Stimulated activated CD8-positive, alpha-beta memory T cell treated with anti-CD3 and anti-CD28 coated beads, Interleukin-15, amount 100 ng/mL, for 48 hours (primary cell): ENCODE results near the gene CNNM2.
"Not testable (repeated sequence)": the region's sequence is repeated elsewhere in the genome, so short reads cannot be mapped to it uniquely, and the experiment has no call there.

Source experiments
- DNase-seq, 2 donors: peaks; one replicate each; pipeline ENCODE4 v3.0.0-alpha.2; 2020; ENCODE audit warnings: low read depth in 2 of 2

Gene CNNM2

DNA sequence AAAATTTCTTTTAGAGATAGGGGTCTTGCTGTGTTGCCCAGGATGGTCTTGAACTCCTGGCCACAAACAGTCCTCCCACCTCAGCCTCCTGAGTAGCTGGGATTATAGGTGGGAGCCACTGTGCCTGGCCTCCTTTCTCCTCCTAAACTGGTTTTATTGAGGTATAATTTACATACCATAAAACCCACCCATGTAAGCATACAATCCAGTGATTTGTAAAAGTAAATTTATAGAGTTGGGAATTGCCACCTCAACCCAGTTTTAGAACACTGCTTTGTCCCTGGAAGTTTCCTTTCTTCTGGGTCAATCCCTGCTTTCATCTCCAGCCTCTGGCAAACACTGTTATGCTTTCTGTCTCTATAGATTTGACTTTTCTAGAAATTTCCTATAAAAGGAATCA, 49.0 kb downstream of the CNNM2 start:
- DNase-seq, result no peak

DNA sequence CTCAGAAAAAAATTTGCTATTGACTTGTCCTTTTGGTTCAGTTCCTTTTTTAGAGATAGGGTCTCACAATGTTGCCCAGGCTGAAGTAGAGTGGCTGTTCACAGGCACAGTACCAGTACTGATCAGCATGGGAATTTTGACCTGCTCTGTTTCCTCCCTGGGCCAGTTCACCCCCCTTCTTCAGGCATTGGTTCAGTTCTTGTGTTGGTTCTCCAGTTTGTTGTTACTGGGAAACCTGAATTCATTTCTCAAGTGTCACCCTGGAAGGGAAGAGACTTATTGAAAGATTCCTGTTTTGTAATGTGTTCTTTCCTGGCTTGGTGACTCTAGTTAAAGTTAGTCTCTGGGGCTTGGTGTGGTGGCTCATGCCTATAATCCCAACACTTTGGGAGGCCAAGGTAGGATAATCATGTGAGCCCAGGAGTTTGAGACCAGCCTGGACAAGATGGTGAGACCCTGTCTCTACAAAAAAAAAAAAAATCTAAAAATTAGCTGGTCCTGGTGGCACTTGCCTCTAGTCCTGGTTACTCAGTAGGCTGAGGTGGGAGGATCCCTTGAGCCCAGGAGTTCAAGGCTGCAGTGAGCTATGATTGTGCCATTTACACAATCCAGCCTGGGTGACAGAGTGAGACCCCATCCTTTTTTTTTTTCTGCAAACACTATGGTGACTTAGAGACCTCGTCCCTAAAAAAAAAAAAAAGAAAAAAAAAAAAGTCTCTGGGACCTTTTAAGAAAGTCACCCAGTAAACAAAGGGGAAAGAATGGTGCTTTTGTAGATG, 52.7 kb downstream of the CNNM2 start:
- no peak for DNase-seq

DNA sequence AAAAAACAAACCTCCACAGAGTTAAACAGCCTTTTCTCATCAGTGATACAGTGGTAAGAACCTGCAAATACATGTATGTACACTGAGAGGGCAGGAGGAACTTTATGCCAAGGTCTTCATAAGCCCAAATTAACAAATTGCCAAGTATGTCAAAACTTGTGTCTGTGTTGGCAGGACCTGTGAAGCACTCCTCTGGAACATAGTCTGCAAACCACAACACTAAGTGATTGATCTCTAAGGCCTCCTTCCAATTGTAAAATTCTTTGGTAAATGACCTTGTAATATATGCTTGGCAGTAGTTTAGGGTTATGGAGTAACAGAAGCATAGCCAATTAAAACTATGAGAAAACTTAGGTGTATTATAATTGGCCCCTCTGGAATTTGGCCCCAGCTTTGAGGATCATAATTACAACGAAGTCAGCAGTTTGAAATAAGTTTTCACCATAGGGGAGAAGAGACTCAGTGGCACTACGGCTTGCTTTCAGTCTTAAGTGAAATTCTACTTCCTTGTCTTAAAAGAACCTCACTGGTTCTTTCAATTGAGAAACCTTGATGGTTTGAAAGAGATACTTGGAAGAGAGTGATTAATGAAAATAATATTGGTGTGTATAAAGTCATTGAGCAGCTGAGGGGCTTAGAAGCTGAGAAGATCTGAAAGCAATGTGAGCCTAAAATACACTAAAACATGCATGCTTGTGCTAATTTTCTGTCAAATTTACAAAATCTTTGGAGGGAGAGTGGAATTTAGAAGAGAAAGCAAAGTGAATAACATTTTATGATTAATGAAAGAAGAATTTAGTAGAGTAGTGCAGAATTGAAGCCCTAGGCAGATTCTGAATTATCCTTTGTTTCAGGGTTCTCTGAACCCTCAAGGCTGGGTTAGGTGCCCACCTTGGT, 57.6 kb downstream of the CNNM2 start:
- DNase-seq, result no peak

DNA sequence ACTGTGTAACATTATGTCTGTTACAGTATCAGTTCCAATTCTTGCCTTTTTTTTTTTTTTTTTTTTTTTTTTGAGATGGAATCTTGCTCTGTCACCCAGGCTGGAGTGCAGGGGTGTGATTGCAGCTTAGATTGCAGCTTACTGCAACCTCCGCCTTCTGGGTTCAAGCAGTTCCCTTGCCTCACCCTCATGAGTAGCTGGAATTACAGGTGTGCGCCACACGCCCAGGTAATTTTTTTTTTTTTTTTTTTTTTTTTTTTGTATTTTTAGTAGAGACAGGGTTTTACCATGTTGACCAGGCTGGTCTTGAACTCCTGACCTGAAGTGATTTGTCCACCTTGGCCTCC, 58.3 kb downstream of the CNNM2 start:
- not testable (repeated sequence) for DNase-seq

DNA sequence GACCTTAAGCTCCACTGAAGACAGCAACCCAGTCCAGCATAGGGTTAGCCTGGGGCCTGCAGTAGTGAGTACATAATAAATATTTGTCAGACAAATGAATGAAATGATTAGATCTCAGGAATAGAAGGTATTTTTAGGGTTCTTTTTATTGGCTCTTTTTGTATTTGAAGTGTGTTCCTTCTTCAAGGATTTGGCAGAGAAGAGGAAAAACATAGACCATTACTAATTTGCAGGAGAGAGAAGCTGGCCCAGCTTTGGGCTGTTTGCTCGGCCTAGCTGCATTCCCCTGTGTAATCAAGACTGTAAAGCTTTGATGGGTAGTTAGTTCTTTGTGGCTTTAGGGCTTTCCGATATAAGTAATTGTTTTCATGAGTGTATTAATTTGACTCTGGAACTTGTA, 64.2 kb downstream of the CNNM2 start:
- DNase-seq, result no peak

DNA sequence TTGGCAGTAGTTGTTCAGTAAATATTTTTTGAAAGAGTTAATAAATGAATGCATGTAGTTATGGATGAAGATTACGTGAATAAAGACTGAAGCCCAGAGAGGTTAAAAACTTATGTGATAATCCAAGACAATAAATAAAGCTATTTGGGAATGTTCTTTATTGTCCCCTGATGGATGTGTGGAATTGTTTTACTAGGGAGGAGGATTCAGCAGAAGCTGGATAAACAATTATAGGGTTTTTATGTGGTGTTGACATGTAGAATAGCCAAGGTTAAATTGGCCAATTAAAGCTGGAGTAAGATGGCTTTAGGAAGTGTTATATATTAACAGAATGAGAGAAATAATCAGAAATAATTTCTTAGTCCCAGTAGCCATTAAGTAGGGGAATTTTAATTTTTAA, 66.0 kb downstream of the CNNM2 start:
- DNase-seq, result no peak

DNA sequence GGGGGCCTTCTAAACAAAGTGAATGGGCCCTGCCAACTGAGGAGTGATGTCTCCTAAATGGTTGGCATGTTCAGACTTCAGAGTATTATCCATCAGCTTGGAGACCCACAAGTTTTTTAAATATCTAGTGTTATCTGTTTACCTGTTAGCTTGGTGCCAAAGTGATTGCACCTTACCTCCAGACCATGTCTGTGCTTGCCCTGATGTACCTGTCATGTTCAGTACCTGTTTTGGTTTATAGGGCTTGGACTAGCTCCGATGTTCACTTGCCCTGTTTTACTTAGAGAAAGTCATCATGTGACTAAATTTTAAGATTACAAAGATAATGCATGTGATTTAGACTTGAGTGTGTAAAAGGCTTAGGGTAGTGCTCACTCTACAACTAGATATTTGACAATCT, 67.7 kb downstream of the CNNM2 start:
- no peak for DNase-seq

DNA sequence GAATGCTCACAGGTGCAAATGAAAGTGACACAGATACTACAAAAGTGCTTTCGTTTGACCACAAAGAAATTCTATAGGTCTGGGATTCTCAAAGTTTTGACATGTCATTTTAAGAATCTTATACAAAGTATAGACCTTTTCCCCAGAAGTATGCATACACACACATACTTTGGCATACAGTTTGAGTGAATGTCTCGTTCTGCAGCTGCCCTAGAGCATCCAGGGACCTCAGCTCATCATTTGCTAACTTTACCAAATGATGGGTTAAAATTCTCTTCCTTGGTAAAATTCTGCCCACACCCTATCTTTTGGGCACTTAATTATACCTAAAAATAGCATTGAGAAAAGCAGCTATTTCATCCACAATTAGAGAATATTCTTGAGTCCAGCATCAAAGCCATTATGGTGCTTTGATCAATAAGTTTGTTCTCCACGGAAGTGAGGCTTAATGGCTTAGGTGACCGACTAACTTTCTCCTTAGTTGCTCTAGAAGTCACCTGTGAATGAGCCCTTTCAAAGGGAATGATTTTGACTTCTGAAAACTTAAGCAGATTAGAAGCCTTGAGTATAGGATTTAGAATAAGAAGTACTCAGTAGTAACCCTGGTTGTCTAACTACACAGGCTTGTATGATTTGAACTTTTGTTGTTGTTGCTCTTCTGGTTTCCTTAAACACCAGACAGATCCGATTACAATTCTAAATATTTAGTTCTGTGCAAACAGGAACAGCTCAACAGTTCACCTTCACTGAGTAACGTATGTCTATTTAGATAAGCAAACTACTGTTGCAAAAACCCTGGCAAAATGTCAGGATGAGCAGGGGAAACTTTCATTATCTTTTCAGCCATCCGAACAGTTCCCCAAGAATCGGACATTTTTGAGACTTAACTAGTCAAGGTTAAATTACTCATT, 70.6 kb downstream of the CNNM2 start:
- DNase-seq, result no peak

DNA sequence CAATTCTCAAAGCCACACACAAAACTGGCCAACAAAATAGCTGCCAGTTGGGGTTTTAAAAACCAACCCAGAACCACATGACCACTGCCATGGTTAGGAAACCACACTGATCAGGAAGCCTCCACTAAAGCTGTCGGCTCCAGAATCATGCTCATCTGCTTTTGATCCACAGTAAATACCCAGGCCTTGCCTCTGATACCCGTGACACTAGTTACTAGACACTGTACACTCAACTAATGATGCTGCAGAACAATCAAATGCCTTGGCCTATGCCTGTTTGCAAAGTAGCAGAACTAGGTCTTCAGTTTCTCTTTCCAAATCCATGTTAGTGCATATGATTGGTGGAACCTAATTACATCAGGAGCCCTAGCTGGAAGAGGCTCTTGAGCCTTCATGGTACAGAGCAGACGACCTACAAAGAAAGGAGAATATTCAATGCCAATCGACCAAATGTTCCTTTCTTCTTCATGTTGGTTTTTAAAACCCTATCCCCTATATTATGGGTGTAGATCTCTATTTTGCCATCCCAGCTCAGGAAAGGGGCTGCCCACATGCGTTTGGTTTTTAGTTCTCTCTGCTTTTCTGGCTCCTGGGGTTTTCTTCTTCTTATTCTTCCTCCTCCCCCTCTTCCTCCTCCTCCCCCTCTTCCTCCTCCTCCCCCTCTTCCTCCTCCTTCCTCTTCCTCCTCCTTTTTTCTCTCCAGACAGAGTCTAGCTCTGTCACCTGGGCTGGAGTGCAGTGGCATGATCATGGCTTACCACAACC, 76.6 kb downstream of the CNNM2 start:
- DNase-seq, result no peak

DNA sequence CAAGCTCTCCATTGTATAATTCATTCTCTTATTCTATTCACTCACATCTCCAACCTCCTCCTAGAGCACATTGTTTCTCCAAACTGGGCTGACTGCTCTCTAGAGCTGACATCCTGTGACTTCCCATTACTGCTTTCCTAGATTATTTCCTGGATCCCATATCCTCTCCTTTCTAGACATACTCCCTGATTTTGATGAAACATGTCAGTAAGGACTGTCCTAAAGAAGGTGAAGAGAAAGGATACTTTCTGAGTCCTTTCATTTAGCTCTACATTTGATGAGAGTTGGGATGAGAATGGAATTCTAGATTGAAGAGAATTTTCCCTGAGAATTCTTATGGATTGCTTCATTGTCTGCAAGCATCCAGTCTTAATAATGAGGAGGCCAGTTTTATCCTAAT, 78.8 kb downstream of the CNNM2 start:
- DNase-seq, result no peak

DNA sequence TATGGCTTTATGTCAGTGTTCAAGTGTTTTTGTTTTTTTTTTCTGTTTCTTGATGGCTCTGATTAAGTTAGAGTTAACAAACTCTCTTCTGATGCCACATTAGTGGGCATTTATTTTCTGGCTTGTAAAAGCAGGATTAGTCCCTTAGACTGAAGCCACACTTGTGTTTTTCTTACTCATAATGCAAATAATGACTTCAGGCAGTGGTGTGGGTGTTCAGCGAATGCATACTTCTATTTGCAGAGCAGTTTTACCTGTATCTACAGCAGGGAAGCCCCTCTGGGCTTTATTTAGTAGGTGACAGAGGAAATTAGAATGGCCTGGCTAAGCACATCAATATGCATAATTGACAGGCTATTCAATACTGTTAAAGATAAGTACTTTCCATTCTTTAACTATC, 79.9 kb downstream of the CNNM2 start:
- DNase-seq, result no peak

DNA sequence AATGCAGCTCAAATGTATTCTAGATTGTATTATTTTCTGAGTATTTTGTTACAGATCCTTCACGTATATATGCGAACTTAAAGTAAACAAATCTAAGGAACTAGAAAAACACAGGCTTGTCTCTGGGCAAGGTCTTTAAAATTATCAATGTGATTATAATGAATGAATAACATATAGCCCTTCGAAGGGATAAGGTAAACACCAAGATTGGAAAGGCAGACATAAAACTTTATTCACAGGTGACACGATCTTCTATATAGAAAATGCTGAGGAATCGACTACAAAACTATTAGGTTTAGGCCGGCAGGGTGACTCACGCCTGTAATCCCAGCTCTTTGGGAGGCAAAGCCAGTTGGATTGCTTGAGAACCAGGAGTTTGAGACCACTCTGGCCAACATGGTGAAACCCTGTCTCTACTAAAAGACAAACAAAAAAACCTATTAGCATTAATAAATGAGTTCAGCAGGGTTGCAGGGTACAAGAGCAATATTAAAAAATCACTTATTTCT, 80.4 kb downstream of the CNNM2 start:
- no peak for DNase-seq

DNA sequence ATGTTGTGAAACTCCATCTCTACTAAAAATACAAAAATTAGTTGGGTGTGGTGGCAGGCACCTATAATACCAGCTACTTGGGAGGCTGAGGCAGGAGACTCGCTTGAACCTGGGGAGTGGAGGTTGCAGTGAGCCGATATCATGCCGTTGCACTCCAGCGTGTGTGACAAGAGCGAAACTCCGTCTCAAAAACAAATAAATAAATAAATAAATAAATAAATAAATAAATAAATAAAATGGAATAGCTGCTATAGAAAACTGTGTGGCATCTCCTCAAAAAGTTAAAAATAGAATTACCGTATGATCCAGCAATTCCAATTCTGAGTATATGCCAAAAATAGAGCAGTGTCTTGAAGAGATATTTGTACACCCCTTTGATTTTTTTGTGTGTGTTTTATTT, 82.0 kb downstream of the CNNM2 start:
- DNase-seq, result not testable (repeated sequence)

DNA sequence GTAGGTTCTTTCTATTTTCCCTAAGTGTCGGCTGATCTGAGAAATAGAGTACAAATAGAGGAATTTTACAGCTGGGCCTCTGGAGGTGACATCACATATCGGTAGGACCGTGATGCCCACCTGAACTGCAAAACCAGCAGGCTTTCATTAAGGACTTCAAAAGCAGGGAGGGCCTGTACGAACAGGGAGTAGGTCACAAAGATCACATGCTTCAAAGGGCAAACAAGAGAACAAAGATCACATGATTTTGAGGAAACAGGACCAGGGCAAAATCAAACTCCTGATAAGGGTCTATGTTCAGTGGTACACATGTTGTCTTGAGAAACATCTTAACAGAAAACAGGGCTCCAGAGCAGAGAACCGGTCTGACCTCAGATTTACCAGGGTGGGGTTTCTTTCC, 88.9 kb downstream of the CNNM2 start:
- no peak for DNase-seq

DNA sequence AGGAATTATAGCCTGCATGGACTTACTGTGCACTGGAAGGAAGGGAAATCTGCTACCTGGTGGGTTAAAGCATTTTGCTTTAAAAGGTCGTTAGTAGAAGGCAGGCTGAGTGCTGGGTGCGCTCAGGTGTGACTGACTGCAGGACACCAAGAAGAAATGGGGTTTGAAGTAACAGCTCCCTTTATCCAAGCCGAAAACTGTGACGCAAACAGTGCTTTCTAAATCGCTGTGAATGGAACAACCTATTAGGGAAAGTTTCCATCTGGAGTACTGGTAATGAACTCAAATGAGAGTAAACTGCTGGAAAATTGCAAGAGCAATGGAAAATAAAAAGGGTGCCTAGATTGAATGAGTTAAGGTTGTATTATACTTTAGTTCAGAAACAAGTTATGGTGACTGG, 95.3 kb downstream of the CNNM2 start:
- DNase-seq, result no peak

DNA sequence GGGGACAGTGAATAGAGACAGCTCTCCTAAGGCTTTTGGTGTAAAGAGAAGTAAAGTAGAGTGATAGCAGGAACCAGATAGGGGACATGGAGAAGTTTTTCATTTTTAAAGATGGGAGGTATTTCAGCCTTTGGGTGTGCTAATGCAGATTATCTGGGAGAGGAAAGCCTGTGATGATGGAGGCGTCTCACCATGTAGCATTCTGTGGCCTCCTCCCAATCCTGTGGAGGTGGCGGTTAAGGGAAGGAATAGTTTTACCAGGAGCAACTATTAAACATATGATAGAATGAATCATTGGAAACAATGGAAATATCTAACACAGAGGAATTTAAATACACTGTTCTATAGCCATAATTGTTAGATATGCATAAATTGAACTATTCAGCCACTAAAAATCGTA, 101.3 kb downstream of the CNNM2 start:
- no peak for DNase-seq

DNA sequence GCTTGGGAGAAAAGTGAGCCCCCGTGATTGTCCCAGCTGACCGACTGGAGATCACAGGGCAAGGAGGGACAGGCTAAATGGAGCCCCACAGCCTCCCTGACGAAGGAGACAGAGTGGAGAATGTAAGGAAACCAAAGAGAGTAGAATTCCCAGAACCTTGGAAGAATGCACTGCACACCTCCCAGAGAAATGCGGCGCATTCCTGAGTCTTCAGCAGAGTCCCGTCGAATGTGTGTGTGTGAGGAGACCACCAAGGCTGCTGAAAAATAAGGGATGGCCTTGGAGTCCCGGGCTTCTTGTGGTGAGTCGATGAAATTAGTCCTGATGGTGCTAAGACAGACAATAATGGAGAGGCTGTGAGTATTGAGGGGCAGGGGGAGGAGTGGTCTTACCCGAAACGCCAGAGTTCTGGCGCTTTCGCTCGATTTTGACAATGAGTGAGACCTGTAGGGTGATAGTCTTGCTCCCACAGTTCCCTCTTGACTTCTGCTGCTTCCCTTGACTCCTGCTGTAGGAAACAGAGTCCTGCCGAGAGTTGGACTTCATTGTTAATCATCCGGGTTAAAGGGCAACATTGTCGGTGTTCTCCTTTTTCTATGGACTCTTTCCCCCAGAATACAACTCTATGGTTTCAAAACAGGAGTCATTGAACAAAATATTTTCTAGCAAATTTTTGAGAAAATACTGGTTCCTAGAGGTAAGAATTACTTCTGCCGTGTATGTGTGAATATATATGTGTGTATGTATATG, 103.2 kb downstream of the CNNM2 start:
- DNase-seq, result no peak

DNA sequence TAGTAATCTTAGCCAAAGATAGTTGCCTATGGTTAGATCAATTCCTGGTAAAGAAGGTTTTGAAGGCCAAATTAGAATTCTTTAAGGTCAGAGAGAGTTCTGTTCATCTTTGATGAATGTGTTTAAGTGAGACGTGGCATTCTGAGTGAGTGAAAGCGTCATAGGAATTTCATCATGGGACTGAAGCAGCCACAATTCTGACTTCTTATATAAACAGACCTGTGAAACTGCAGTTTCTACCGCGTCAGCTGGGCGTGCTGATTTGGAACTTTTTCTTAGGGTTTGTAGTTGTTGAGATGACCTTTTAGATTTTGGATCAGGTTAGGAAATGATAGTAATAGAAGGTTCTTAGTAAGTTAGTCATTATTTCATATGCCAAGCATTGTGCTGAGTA, 103.8 kb downstream of the CNNM2 start:
- no peak for DNase-seq

DNA sequence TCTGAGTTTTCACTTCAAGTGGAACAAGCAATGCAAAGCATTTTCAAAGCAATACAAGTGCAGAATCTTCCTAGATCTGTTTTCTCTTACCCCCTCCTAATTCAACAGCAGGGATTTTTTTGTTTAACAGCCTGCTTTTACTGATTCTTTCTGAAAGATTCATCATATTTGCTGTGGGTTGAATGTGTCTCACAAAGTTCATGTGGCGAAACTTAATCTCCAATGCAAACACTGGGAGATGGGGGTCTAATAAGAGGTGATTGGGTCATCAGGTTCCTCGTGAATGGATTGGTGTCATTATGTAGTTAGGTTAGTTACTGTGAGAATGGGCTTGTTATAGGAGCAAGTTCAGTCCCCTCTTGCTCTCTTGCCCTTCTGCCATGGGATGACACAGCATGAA, 107.6 kb downstream of the CNNM2 start:
- DNase-seq, result no peak

DNA sequence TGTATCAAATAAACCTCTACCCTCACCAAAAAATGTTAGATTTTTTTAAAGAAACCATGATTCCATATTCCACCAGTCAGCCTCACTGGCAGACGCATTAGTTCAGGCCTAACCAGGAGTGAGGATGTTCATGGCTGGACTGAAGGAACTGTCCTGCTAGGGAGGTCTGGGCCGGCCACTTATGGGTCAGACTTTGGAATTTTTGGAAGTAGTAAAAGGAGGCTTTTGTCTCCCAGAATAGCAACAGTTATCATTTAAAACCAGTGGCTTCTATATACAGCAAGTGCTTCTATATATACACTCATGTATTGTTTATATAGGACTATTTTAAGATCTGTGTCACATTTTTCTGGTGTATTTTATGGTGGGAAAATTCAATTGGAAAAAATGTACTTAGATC, 120.5 kb downstream of the CNNM2 start:
- DNase-seq, result no peak

DNA sequence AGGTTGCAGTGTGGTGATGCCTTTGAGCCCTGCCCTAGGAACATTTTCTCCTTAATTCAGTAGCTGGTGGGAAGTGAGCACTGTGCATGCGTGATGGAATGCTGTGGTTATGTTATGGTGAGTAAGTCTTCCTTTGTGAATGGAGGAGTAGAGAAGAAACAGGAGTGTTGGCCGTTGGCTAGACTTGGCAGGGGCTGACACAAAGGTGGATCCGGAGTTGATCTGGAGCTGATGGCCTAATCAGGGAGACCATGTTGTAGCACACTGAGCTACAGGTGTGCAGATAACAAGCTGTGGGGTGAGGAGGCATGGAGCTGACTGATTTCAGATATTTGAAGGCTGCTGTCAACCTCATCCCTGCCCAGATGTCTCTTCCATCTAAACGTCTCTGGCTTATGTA, 122.3 kb downstream of the CNNM2 start:
- DNase-seq, result no peak
